Epithelial cell of esophagus (primary cell): Measurements from ENCODE around the gene HSPG2.

Source experiments
- DNase-seq: peaks from one replicate; pipeline ENCODE4 v3.0.0; 2010; ENCODE audit warnings: low read depth
- H3K4me3 ChIP-seq: 2 replicates; pipeline ENCODE4 v1.5.1; 2011; ENCODE audit warnings: mild to moderate bottlenecking, low read length, control low read depth
- TF ChIP-seq, protein P1 (sequence below): IDR thresholded peaks from 2 replicates; pipeline ENCODE4 v1.5.1; 2011; ENCODE audit warnings: low read depth, mild to moderate bottlenecking, low read length, control low read depth, inconsistent platforms; ENCODE audit not compliant: insufficient read depth; ENCODE audit errors: missing control alignments

The HSPG2 gene

GRCh38 chr1:21870611-21871010 is 66.5 kb downstream of the HSPG2 start:
- TF ChIP-seq, protein P1, sequence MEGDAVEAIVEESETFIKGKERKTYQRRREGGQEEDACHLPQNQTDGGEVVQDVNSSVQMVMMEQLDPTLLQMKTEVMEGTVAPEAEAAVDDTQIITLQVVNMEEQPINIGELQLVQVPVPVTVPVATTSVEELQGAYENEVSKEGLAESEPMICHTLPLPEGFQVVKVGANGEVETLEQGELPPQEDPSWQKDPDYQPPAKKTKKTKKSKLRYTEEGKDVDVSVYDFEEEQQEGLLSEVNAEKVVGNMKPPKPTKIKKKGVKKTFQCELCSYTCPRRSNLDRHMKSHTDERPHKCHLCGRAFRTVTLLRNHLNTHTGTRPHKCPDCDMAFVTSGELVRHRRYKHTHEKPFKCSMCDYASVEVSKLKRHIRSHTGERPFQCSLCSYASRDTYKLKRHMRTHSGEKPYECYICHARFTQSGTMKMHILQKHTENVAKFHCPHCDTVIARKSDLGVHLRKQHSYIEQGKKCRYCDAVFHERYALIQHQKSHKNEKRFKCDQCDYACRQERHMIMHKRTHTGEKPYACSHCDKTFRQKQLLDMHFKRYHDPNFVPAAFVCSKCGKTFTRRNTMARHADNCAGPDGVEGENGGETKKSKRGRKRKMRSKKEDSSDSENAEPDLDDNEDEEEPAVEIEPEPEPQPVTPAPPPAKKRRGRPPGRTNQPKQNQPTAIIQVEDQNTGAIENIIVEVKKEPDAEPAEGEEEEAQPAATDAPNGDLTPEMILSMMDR, result no peak
- DNase-seq, result no peak
- no peak overlapping the region for H3K4me3 ChIP-seq

GRCh38 chr1:21869620-21870121 is 67.4 kb downstream of the HSPG2 start:
- TF ChIP-seq, protein P1, result no peak
- DNase-seq, result peak; percentile 95
- no peak overlapping the region for H3K4me3 ChIP-seq

DNA sequence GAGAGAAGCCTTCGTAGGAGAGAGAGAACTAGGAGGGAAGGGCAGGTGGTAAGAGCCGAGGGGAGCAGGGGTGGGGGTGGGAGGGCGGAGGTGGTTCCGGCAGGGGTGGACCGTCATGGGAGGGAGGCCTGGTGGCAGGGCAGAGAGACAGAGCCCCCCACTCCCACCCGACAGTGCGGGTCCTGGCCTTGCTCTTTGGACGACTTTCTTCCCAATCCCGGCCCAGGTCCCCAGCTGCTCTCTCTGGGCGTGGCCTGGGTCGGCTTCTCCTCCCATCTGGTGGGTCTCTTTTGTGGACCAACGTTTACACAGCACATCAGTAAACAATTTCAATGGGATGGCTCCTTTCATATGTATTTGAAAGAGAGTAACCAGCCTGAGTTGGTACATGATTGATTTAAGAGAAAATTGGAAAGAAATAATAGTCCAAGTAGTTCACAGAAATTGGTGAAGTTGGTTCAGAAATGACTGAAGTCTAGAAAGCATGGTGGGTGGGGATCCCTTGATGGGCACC is 68.1 kb downstream of the HSPG2 start:
- TF ChIP-seq, protein P1, result no peak
- no peak for DNase-seq
- H3K4me3 ChIP-seq, result no peak overlapping the region

DNA sequence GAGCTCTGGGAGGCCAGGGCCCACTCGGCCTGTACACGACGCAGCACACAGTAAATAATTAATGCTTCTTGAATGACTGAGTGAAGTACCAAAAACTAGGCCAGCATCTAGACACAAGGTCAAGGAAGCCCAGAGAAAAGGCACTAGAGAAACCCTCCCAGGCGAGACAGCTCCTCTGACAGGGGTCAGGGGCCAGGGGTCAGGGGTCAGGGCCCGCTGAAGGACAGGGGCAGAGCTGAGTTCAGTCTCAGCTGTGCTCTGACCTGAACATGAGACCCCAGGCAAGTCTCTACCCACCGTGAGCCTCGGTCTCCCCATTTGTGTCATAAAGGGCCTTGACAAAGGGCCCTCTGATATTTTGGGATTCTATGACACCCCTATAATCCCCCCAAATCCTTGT is 68.6 kb downstream of the HSPG2 start:
- DNase-seq, result no peak
- TF ChIP-seq, protein P1, result no peak
- H3K4me3 ChIP-seq, result no peak overlapping the region

GRCh38 chr1:21867451-21867996 is 69.6 kb downstream of the HSPG2 start:
- TF ChIP-seq, protein P1, result no peak
- DNase-seq, result no peak
- no peak overlapping the region for H3K4me3 ChIP-seq

DNA sequence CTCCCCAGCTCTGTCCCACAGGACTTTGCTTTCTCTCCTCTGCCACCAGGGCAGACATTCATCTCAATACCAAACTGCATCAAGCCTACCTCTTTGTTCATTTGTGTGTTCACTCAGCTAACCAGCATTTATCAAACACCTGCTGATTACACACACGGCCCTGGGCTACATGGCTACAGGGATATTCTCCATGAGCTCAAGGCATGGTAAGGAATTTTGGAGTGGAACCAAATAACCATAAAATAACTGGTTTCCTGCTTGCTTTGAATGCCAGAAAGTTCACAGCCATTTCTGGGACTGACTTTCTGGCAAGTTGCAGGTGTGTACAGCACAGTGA is 70.4 kb downstream of the HSPG2 start:
- TF ChIP-seq, protein P1, result no peak
- H3K4me3 ChIP-seq, result no peak overlapping the region

More for the DNA sequence above, 70.4 kb downstream of the HSPG2 start:
- no peak for DNase-seq
